Small intestine (tissue), 7 donors: Measurements from ENCODE around the gene AP2B1. TPM values are rescaled to one million over a fixed set of nuclear protein-coding genes. Genes with fewer than 3 reads are reported as not detected.

ENCODE experiments used
- DNase-seq, 2 donors: peaks; one replicate each; pipeline versions ENCODE4 v3.0.0 to v3.0.0-alpha.2; 2013
- FAIRE-seq: peaks from 2 replicates; lab custom pipeline; 2012; peaks lifted over from hg19 to GRCh38; lab: Jason Lieb, UNC
- H3K27ac ChIP-seq, 3 donors: one replicate each; pipeline ENCODE4 v1.5.1; 2013; ENCODE audit warnings: low read length in 2 of 3, mild to moderate bottlenecking in 2 of 3, control low read depth in 1 of 3, inconsistent platforms in 1 of 3, low read depth in 1 of 3, moderate library complexity in 1 of 3
- H3K27me3 ChIP-seq, 3 donors: one replicate each; pipeline ENCODE4 v1.6.1; 2013; ENCODE audit warnings: low read length in 3 of 3, inconsistent platforms in 1 of 3; ENCODE audit not compliant: control insufficient read depth in 3 of 3, insufficient read depth in 3 of 3
- H3K36me3 ChIP-seq, 3 donors: one replicate each; pipeline ENCODE4 v1.6.1; 2013; ENCODE audit warnings: low read length in 3 of 3, inconsistent platforms in 1 of 3, low read depth in 1 of 3, mild to moderate bottlenecking in 1 of 3, moderate library complexity in 1 of 3; ENCODE audit not compliant: control insufficient read depth in 3 of 3, insufficient read depth in 2 of 3
- H3K4me1 ChIP-seq, 3 donors: one replicate each; pipeline ENCODE4 v1.6.1; 2013; ENCODE audit warnings: low read length in 2 of 3, inconsistent platforms in 1 of 3, low read depth in 1 of 3, mild to moderate bottlenecking in 1 of 3, moderate library complexity in 1 of 3; ENCODE audit not compliant: control insufficient read depth in 3 of 3, insufficient read depth in 2 of 3
- H3K4me3 ChIP-seq, 3 donors: one replicate each; pipeline ENCODE4 v1.5.1; 2013; ENCODE audit warnings: low read length in 3 of 3, control low read depth in 1 of 3, inconsistent platforms in 1 of 3, low read depth in 1 of 3, mild to moderate bottlenecking in 1 of 3, moderate library complexity in 1 of 3
- H3K9me3 ChIP-seq, 2 donors: one replicate each; pipeline ENCODE4 v1.6.1; 2013; ENCODE audit warnings: low read depth in 1 of 2, low read length in 1 of 2; ENCODE audit not compliant: control insufficient read depth in 2 of 2, insufficient read depth in 1 of 2
- WGBS, 3 donors: extraction: QIAGEN DNeasy Blood & Tissue Kit; methylation state at CpG; one replicate each; pipeline ENCODE4 v1.1.7; 2013; 5-methylcytosine and 5-hydroxymethylcytosine counted together
- polyA plus RNA-seq, 4 donors: library from polyadenylated mRNA; stranded (reverse) in 3 of 4; unstranded in 1 of 4; fragments of 200-250 nt in 3 of 4; fragments of 120-200 nt in 1 of 4; gene quantifications; one replicate each; pipeline versions ENCODE4 v1.2.1 to v1.2.3, GENCODE V29; 2013
- donor health status: healthy with polysubstance abuse.
- donor health status: control.
- donor health status: control.
- donor health status: Bipolar disorder and iron deficiency.
- donor health status: healthy.

The AP2B1 gene
- polyA plus RNA-seq, 4 donors = 28.9 to 82.2 (median 45.4) TPM

GRCh38 chr17:35717475-35717874 is 130.4 kb downstream of the AP2B1 start:
- 50 to 63% (median 57%) methylated on average over 2 of the region's 2 CpGs for WGBS, 3 donors
- H3K27ac ChIP-seq = no peak overlapping the region

GRCh38 chr17:35723735-35724134 is 136.6 kb downstream of the AP2B1 start:
- no peak overlapping the region for H3K4me3 ChIP-seq
- no peak overlapping the region for H3K27ac ChIP-seq
- peaks cover 0 to 39% (median 4%) of the 10 kb centered on the region in 3 donors for H3K4me1 ChIP-seq
- H3K9me3 ChIP-seq = no peaks in the 10 kb centered on the region
- FAIRE-seq (no peak), DNase-seq (no peak)
- WGBS, 3 donors = 97 to 98% (median 97%) methylated on average over 2 of the region's 2 CpGs
- no peaks in the 10 kb centered on the region for H3K27me3 ChIP-seq
- H3K36me3 ChIP-seq = peaks cover 19 to 36% (median 23%) of the 10 kb centered on the region in 3 donors

More at GRCh38 chr17:35717475-35717874, 130.4 kb downstream of the AP2B1 start:
- FAIRE-seq = no peak
- peaks cover 10 to 14% (median 11%) of the 10 kb centered on the region in 3 donors for H3K36me3 ChIP-seq
- H3K4me1 ChIP-seq = peaks cover 0 to 2% (median 0%) of the 10 kb centered on the region in 3 donors
- H3K4me3 ChIP-seq = no peak overlapping the region
- no peaks in the 10 kb centered on the region for H3K9me3 ChIP-seq
- DNase-seq = no peak
- H3K27me3 ChIP-seq = no peaks in the 10 kb centered on the region

- H3K9me3 ChIP-seq = no peaks in the 10 kb centered on the region
- no peak overlapping the region for H3K27ac ChIP-seq
- DNase-seq (no peak), FAIRE-seq (no peak)
- H3K27me3 ChIP-seq = no peaks in the 10 kb centered on the region
- peaks cover 0 to 39% (median 4%) of the 10 kb centered on the region in 3 donors for H3K4me1 ChIP-seq
- peaks cover 18 to 33% (median 25%) of the 10 kb centered on the region in 3 donors for H3K36me3 ChIP-seq
- H3K4me3 ChIP-seq = no peak overlapping the region
- 93 to 99% (median 95%) methylated on average over 4 of the region's 4 CpGs for WGBS, 3 donors
These were observed 137.9 kb downstream of the AP2B1 start for GRCh38 chr17:35725058-35725457.

- peaks cover 17 to 33% (median 22%) of the 10 kb centered on the region in 3 donors for H3K36me3 ChIP-seq
- peak overlapping the region in 1 of 3 donors; percentile 71 for H3K27ac ChIP-seq
- 85 to 100% (median 93%) methylated on average over 2 of the region's 2 CpGs for WGBS, 3 donors
- no peak for FAIRE-seq
- H3K4me1 ChIP-seq = peaks cover 0 to 39% (median 4%) of the 10 kb centered on the region in 3 donors
- no peak overlapping the region for H3K4me3 ChIP-seq
- no peaks in the 10 kb centered on the region for H3K27me3 ChIP-seq
- no peak for DNase-seq
- H3K9me3 ChIP-seq = no peaks in the 10 kb centered on the region
These were observed 138.6 kb downstream of the AP2B1 start for GRCh38 chr17:35725802-35726126.

GRCh38 chr17:35726127-35726952 is 139.2 kb downstream of the AP2B1 start:
- Histone ChIP-seq H3K9me3 (no peaks in the 10 kb centered on the region), H3K27ac (peak overlapping the region in 1 of 3 donors; percentile 71), H3K36me3 (peaks cover 17 to 33% (median 19%) of the 10 kb centered on the region in 3 donors), H3K4me1 (peaks cover 0 to 43% (median 9%) of the 10 kb centered on the region in 3 donors), H3K27me3 (no peaks in the 10 kb centered on the region), H3K4me3 (no peak overlapping the region)
- DNase-seq (peak; percentile 58 to 92), FAIRE-seq (no peak)
- 28 to 51% (median 48%) methylated on average over 6 of the region's 6 CpGs for WGBS, 3 donors

GRCh38 chr17:35726953-35727460 is 139.9 kb downstream of the AP2B1 start:
- FAIRE-seq (no peak), DNase-seq (no peak)
- peaks cover 0 to 44% (median 9%) of the 10 kb centered on the region in 3 donors for H3K4me1 ChIP-seq
- H3K4me3 ChIP-seq = no peak overlapping the region
- peaks cover 14 to 28% (median 18%) of the 10 kb centered on the region in 3 donors for H3K36me3 ChIP-seq
- WGBS, 3 donors = 38 to 63% (median 48%) methylated on average over 5 of the region's 5 CpGs
- peak overlapping the region in 1 of 3 donors; percentile 71 for H3K27ac ChIP-seq
- H3K27me3 ChIP-seq = no peaks in the 10 kb centered on the region
- H3K9me3 ChIP-seq = no peaks in the 10 kb centered on the region

GRCh38 chr17:35727635-35728034 is 140.5 kb downstream of the AP2B1 start:
- WGBS, 3 donors = 52 to 79% (median 67%) methylated on average over 5 of the region's 5 CpGs
- peak in 1 of 2 donors; percentile 25 for DNase-seq
- H3K9me3 ChIP-seq = no peaks in the 10 kb centered on the region
- H3K4me1 ChIP-seq = peaks cover 0 to 49% (median 9%) of the 10 kb centered on the region in 3 donors
- H3K4me3 ChIP-seq = no peak overlapping the region
- no peaks in the 10 kb centered on the region for H3K27me3 ChIP-seq
- FAIRE-seq = no peak
- H3K27ac ChIP-seq = peak overlapping the region in 1 of 3 donors; percentile 71
- H3K36me3 ChIP-seq = peaks cover 14 to 27% (median 18%) of the 10 kb centered on the region in 3 donors

GRCh38 chr17:35728551-35728950 is 141.4 kb downstream of the AP2B1 start:
- DNase-seq (no peak), FAIRE-seq (no peak)
- Histone ChIP-seq H3K4me1 (peaks cover 0 to 51% (median 9%) of the 10 kb centered on the region in 3 donors), H3K4me3 (no peak overlapping the region), H3K9me3 (no peaks in the 10 kb centered on the region), H3K36me3 (peaks cover 12 to 27% (median 14%) of the 10 kb centered on the region in 3 donors), H3K27me3 (no peaks in the 10 kb centered on the region), H3K27ac (no peak overlapping the region)
- 88 to 98% (median 94%) methylated on average over 3 of the region's 3 CpGs for WGBS, 3 donors
